ENCODE measurements around the gene CCSER1.

DNA sequence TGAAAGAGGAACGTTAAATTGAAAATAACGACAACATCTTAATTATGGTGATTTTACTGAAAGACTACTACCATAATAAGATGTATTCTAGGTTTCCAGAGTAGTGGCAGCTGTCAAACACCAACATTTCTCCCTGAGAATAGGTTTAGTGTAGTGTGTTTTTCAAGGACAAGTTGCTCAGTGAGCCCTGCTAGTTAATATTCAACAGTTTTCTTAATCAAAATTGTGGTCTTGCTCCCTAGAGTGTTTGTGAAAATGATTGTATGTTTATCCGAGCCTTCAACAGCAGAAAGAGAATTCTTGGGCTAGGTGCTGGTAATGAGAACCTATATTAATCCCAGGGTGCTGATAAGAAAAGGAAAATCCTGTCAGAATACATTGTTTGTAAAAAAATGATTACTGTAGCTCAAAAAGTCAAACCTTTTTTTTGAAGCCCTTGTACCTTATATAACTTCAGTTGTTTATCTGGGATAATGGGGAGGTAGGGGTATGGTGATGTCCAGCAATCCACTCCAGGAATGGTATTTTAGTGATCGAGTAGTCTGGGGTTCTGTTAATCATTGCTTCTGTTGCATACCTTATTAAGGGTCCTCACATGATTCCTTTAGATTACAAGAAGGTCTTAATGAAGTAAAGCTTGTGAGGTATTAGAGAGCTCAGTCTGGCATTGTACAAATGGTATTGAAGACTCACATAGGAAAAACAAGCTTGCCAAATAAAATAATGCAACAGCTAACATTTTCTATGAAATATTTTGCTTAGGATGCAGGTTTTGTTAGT lies 110.7 kb downstream of the CCSER1 start:
- TF ChIP-seq, protein P1, sequence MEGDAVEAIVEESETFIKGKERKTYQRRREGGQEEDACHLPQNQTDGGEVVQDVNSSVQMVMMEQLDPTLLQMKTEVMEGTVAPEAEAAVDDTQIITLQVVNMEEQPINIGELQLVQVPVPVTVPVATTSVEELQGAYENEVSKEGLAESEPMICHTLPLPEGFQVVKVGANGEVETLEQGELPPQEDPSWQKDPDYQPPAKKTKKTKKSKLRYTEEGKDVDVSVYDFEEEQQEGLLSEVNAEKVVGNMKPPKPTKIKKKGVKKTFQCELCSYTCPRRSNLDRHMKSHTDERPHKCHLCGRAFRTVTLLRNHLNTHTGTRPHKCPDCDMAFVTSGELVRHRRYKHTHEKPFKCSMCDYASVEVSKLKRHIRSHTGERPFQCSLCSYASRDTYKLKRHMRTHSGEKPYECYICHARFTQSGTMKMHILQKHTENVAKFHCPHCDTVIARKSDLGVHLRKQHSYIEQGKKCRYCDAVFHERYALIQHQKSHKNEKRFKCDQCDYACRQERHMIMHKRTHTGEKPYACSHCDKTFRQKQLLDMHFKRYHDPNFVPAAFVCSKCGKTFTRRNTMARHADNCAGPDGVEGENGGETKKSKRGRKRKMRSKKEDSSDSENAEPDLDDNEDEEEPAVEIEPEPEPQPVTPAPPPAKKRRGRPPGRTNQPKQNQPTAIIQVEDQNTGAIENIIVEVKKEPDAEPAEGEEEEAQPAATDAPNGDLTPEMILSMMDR (conservative IDR thresholded peaks at IDR 0.05 in 1 of 2, IDR thresholded peaks at IDR 0.05 in 1 of 2; ENCODE audit: low read depth in 1 of 2, low read length in 2 of 2): no peak
- no peak for TF ChIP-seq EZH2 (IDR thresholded peaks at IDR 0.05; ENCODE audit: low read length, missing control alignments)

Data from fibroblast of lung (primary cell).